Measurements from ENCODE around the gene DCUN1D3.

The DCUN1D3 gene

GRCh38 chr16:20871258-20871657, 28.9 kb downstream of the DCUN1D3 start:
- no peak for ATAC-seq
- no peak for TF ChIP-seq TCF4 (CRISPR knock-in tag; IDR thresholded peaks at IDR 0.05; ENCODE audit: borderline replicate concordance)
- no peak for TF ChIP-seq CSRNP3 (CRISPR knock-in tag; IDR thresholded peaks at IDR 0.05)
- no peak for TF ChIP-seq TOX (CRISPR knock-in tag; IDR thresholded peaks at IDR 0.05; ENCODE audit: borderline replicate concordance)
- TF ChIP-seq SNAI2 (CRISPR knock-in tag; IDR thresholded peaks at IDR 0.05), result no peak
- TF ChIP-seq PPARA (CRISPR knock-in tag; IDR thresholded peaks at IDR 0.05; ENCODE audit: borderline replicate concordance), result no peak
- TF ChIP-seq ZFP30 (CRISPR knock-in tag; IDR thresholded peaks at IDR 0.05), result no peak
- TF ChIP-seq PATZ1 (CRISPR knock-in tag; IDR thresholded peaks at IDR 0.05; ENCODE audit: borderline replicate concordance), result no peak
- no peak for TF ChIP-seq ESRRG (CRISPR knock-in tag; IDR thresholded peaks at IDR 0.05)
- no peak for TF ChIP-seq ZNF70 (CRISPR knock-in tag; IDR thresholded peaks at IDR 0.05)
- TF ChIP-seq GLIS3 (CRISPR knock-in tag; IDR thresholded peaks at IDR 0.05), result no peak
- TF ChIP-seq CSDC2 (CRISPR knock-in tag; IDR thresholded peaks at IDR 0.05), result no peak
- TF ChIP-seq ARNTL (CRISPR knock-in tag; IDR thresholded peaks at IDR 0.05; ENCODE audit: borderline replicate concordance, low read depth), result no peak
- TF ChIP-seq BACH2 (CRISPR knock-in tag; IDR thresholded peaks at IDR 0.05; ENCODE audit: borderline replicate concordance), result no peak
- no peak for TF ChIP-seq OSR1 (CRISPR knock-in tag; IDR thresholded peaks at IDR 0.05)
- no peak for TF ChIP-seq RARB (CRISPR knock-in tag; IDR thresholded peaks at IDR 0.05)
- TF ChIP-seq TSHZ2 (CRISPR knock-in tag; IDR thresholded peaks at IDR 0.05), result no peak
- no peak for TF ChIP-seq ISL1 (CRISPR knock-in tag; IDR thresholded peaks at IDR 0.05)

GRCh38 chr16:20870122-20870820, 29.9 kb downstream of the DCUN1D3 start:
- ATAC-seq, result no peak
- TF ChIP-seq ISL1 (CRISPR knock-in tag; IDR thresholded peaks at IDR 0.05) (no peak), CREB5 (CRISPR knock-in tag; IDR thresholded peaks at IDR 0.05; ENCODE audit: low read depth) (no peak), CSRNP3 (CRISPR knock-in tag; IDR thresholded peaks at IDR 0.05) (no peak), ARNTL (CRISPR knock-in tag; IDR thresholded peaks at IDR 0.05; ENCODE audit: borderline replicate concordance, low read depth) (no peak), PPARA (CRISPR knock-in tag; IDR thresholded peaks at IDR 0.05; ENCODE audit: borderline replicate concordance) (no peak), GLIS3 (CRISPR knock-in tag; IDR thresholded peaks at IDR 0.05) (no peak), PATZ1 (CRISPR knock-in tag; IDR thresholded peaks at IDR 0.05; ENCODE audit: borderline replicate concordance) (no peak), ZNF70 (CRISPR knock-in tag; IDR thresholded peaks at IDR 0.05) (no peak), ESRRG (CRISPR knock-in tag; IDR thresholded peaks at IDR 0.05) (no peak)

Measured in SK-N-SH treated with all-trans-retinoic acid at 6 μM for 48 hours (cell line).